Measurements from ENCODE around the gene TMOD2. TPM values are rescaled to one million over a fixed set of nuclear protein-coding genes. Genes with fewer than 3 reads are reported as not detected.

TMOD2 gene
- total RNA-seq, 4 donors from 2014 or later = 1.0 to 4.8 (median 2.4) TPM

GRCh38 chr15:51755790-51756189 lies 4.4 kb downstream of the TMOD2 start:
- Histone ChIP-seq H3K9me3 (no peaks in the 10 kb centered on the region), H3K36me3 (no peaks in the 10 kb centered on the region), H3K27me3 (no peaks in the 10 kb centered on the region), H3K4me3 (no peak overlapping the region), H3K27ac (no peak overlapping the region), H3K4me1 (peaks cover 10 to 12% of the 10 kb centered on the region in 2 donors)
- TF ChIP-seq CTCF (IDR thresholded peaks at IDR 0.05 in 4 of 5, conservative IDR thresholded peaks at IDR 0.05 in 1 of 5) = no peak
- no peak for TF ChIP-seq POLR2A (IDR thresholded peaks at IDR 0.05)
- intact Hi-C loops (cut with DNase I; ENCODE audit: low total_unique reads) (loop anchor here (2.0 kb wide), 1 partner anchor 19 kb away; the partner anchor contains the start of gene LYSMD2), in situ Hi-C loops (cut with MboI; ENCODE audit: low sequenced_read_pairs in 4 of 4) (no loop called here)
- DNase-seq (no peak), ATAC-seq (no peak)

GRCh38 chr15:51756482-51756881 lies 5.1 kb downstream of the TMOD2 start:
- TF ChIP-seq CTCF (IDR thresholded peaks at IDR 0.05 in 4 of 5, conservative IDR thresholded peaks at IDR 0.05 in 1 of 5) = no peak
- no peak for TF ChIP-seq POLR2A (IDR thresholded peaks at IDR 0.05)

GRCh38 chr15:51757450-51757849 lies 6.1 kb downstream of the TMOD2 start:
- no peaks in the 10 kb centered on the region for H3K36me3 ChIP-seq
- H3K4me3 ChIP-seq = no peak overlapping the region
- H3K9me3 ChIP-seq = no peaks in the 10 kb centered on the region
- H3K27ac ChIP-seq = no peak overlapping the region
- in situ Hi-C loops (cut with MboI; ENCODE audit: low sequenced_read_pairs in 4 of 4) = no loop called here
- ATAC-seq (no peak), DNase-seq (no peak)
- peaks cover 2 to 4% of the 10 kb centered on the region in 2 donors for H3K4me1 ChIP-seq
- no peak for TF ChIP-seq CTCF (IDR thresholded peaks at IDR 0.05 in 4 of 5, conservative IDR thresholded peaks at IDR 0.05 in 1 of 5)
- no peak for TF ChIP-seq POLR2A (IDR thresholded peaks at IDR 0.05)
- intact Hi-C loops (cut with DNase I; ENCODE audit: low total_unique reads) = loop anchor here (2.0 kb wide), 1 partner anchor 21 kb away; the partner anchor contains the start of gene LYSMD2
- no peaks in the 10 kb centered on the region for H3K27me3 ChIP-seq

More at GRCh38 chr15:51756482-51756881, 5.1 kb downstream of the TMOD2 start:
- Histone ChIP-seq H3K27ac (no peak overlapping the region), H3K4me3 (no peak overlapping the region), H3K9me3 (no peaks in the 10 kb centered on the region), H3K36me3 (no peaks in the 10 kb centered on the region), H3K4me1 (peaks cover 7 to 10% of the 10 kb centered on the region in 2 donors), H3K27me3 (no peaks in the 10 kb centered on the region)
- ATAC-seq (no peak), DNase-seq (no peak)
- in situ Hi-C loops (cut with MboI; ENCODE audit: low sequenced_read_pairs in 4 of 4) (no loop called here), intact Hi-C loops (cut with DNase I; ENCODE audit: low total_unique reads) (loop anchor here (2.0 kb wide), 1 partner anchor 20 kb away; the partner anchor contains the start of gene LYSMD2)

- Histone ChIP-seq H3K4me3 (no peak overlapping the region), H3K36me3 (no peaks in the 10 kb centered on the region), H3K4me1 (no peaks in the 10 kb centered on the region), H3K9me3 (no peaks in the 10 kb centered on the region), H3K27me3 (no peaks in the 10 kb centered on the region), H3K27ac (peak overlapping the region in 3 of 4 donors; percentile 19 to 29 (median 24))
- ATAC-seq (no peak), DNase-seq (no peak)
- in situ Hi-C loops (cut with MboI; ENCODE audit: low sequenced_read_pairs in 4 of 4) = no loop called here
- intact Hi-C loops (cut with DNase I; ENCODE audit: low total_unique reads) = no loop called here
- no peak for TF ChIP-seq POLR2A (IDR thresholded peaks at IDR 0.05)
- TF ChIP-seq CTCF (IDR thresholded peaks at IDR 0.05 in 4 of 5, conservative IDR thresholded peaks at IDR 0.05 in 1 of 5) = no peak
Measured at GRCh38 chr15:51758645-51759044, 7.2 kb downstream of the TMOD2 start.

- intact Hi-C loops (cut with DNase I; ENCODE audit: low total_unique reads) = no loop called here
- Histone ChIP-seq H3K9me3 (no peaks in the 10 kb centered on the region), H3K4me1 (no peaks in the 10 kb centered on the region), H3K27ac (no peak overlapping the region), H3K27me3 (no peaks in the 10 kb centered on the region), H3K36me3 (no peaks in the 10 kb centered on the region), H3K4me3 (no peak overlapping the region)
- in situ Hi-C loops (cut with MboI; ENCODE audit: low sequenced_read_pairs in 4 of 4) = no loop called here
- DNase-seq (peak in 1 of 2 donors; percentile 21), ATAC-seq (no peak)
- no peak for TF ChIP-seq POLR2A (IDR thresholded peaks at IDR 0.05)
- TF ChIP-seq CTCF (IDR thresholded peaks at IDR 0.05 in 4 of 5, conservative IDR thresholded peaks at IDR 0.05 in 1 of 5) = no peak
Measured at GRCh38 chr15:51759557-51760070, 8.2 kb downstream of the TMOD2 start.
